Motor neuron (in vitro differentiated cells): ENCODE measurements around the gene DEDD. TPM values are rescaled to one million over a fixed set of nuclear protein-coding genes. Genes with fewer than 3 reads are reported as not detected.

Source experiments
- ATAC-seq, 8 experiments: fragments of 200-7000 bp; cut with Tn5 transposase; replicated peaks in 6 of 8; 2 replicates each; pipeline ENCODE4 v1.8.0; 2021; ENCODE audit warnings: mild to moderate bottlenecking in 8 of 8, moderate library complexity in 8 of 8
- H3K27ac ChIP-seq, 2 donors: fragments of 250-450 bp; sonication (Bioruptor Pico); 2 replicates each; pipeline ENCODE4 v1.9.0; 2021; ENCODE audit warnings: antibody characterized with exemption in 2 of 2, mild to moderate bottlenecking in 2 of 2, moderate library complexity in 1 of 2
- H3K4me1 ChIP-seq, 2 donors: fragments of 250-450 bp; sonication (Bioruptor Pico); replicated peaks in 1 of 2; 2 replicates each; pipeline ENCODE4 v1.6.1; 2021; ENCODE audit warnings: antibody characterized with exemption in 2 of 2, mild to moderate bottlenecking in 2 of 2, moderate library complexity in 1 of 2
- H3K4me3 ChIP-seq, 5 donors: fragments of 250-450 bp; sonication (Bioruptor Pico); 2 replicates each; pipeline ENCODE4 v1.9.0; 2021; ENCODE audit warnings: antibody characterized with exemption in 5 of 5, mild to moderate bottlenecking in 5 of 5, moderate library complexity in 4 of 5
- WGBS, 10 experiments: fragments of 450-650 bp; shearing (Covaris generic); methylation state at CpG; one replicate each; pipeline ENCODE4 v1.0.0; 2022; 5-methylcytosine and 5-hydroxymethylcytosine counted together
- in situ Hi-C, 9 experiments: fragments of 400-800 bp; cut with MboI; loops; one replicate each; pipeline ENCODE4 v1.15.0; 2021; ENCODE audit warnings: low sequenced_read_pairs in 9 of 9, low pct_unique_long_range_greater_than_20kb in 2 of 9; ENCODE audit not compliant: unreplicated experiment in 9 of 9
- total RNA-seq, 8 experiments: library from RNA; unstranded; fragments of 300-600 nt; gene quantifications; 2 replicates each; pipeline versions ENCODE4 v1.2.3 to v1.2.4, GENCODE V29; 2022

Gene DEDD
- total RNA-seq, 8 experiments from 2014 or later, result 12.6 to 34.4 (median 23.0) TPM

GRCh38 chr1:161085165-161085564, 47.3 kb downstream of the DEDD start:
- in situ Hi-C loops, result loop anchor here in 1 of 9 experiments (25.0 kb wide), 1 partner anchor 98 kb away; no protein-coding TSS in a partner anchor
- H3K4me3 ChIP-seq, result no peak overlapping the region
- ATAC-seq, result no peak
- no peak overlapping the region for H3K27ac ChIP-seq
- 50% methylated on average over 1 of the region's 2 CpGs; no CpG with 5 or more reads in 9 of the 10 experiments for WGBS, 10 experiments
- H3K4me1 ChIP-seq, result peaks cover 5 to 19% of the 10 kb centered on the region in 2 donors

GRCh38 chr1:161084597-161084988, 47.9 kb downstream of the DEDD start:
- in situ Hi-C loops, result loop anchor here in 1 of 9 experiments (25.0 kb wide), 1 partner anchor 97 kb away; no protein-coding TSS in a partner anchor
- peaks cover 5 to 19% of the 10 kb centered on the region in 2 donors for H3K4me1 ChIP-seq
- 80 to 88% methylated on average over 1 of the region's 1 CpG; no CpG with 5 or more reads in 8 of the 10 experiments for WGBS, 10 experiments
- ATAC-seq, result no peak
- H3K27ac ChIP-seq, result no peak overlapping the region
- H3K4me3 ChIP-seq, result no peak overlapping the region

- H3K27ac ChIP-seq, result peak overlapping the region in 1 of 2 donors; percentile 75
- ATAC-seq, result no peak
- no peak overlapping the region for H3K4me3 ChIP-seq
- 47 to 96% (median 94%) methylated on average over 2 to 8 of the region's 10 CpGs; no CpG with 5 or more reads in 3 of the 10 experiments for WGBS, 10 experiments
- peaks cover 5 to 19% of the 10 kb centered on the region in 2 donors for H3K4me1 ChIP-seq
- in situ Hi-C loops, result loop anchor here in 1 of 9 experiments (25.0 kb wide), 1 partner anchor 97 kb away; no protein-coding TSS in a partner anchor
Measured at GRCh38 chr1:161083748-161084596, 48.5 kb downstream of the DEDD start.

GRCh38 chr1:161082996-161083747, 49.3 kb downstream of the DEDD start:
- in situ Hi-C loops, result loop anchor here in 1 of 9 experiments (25.0 kb wide), 1 partner anchor 96 kb away; no protein-coding TSS in a partner anchor
- Histone ChIP-seq H3K27ac (peak overlapping the region in 1 of 2 donors; percentile 75), H3K4me1 (peaks cover 5 to 19% of the 10 kb centered on the region in 2 donors), H3K4me3 (no peak overlapping the region)
- WGBS, 10 experiments, result 20 to 100% (median 73%) methylated on average over 1 to 6 of the region's 8 CpGs; no CpG with 5 or more reads in 5 of the 10 experiments
- peak; percentile 77 to 97 (median 96) for ATAC-seq

GRCh38 chr1:161082483-161082882, 50.0 kb downstream of the DEDD start:
- Histone ChIP-seq H3K4me3 (no peak overlapping the region), H3K27ac (no peak overlapping the region), H3K4me1 (peaks cover 5 to 19% of the 10 kb centered on the region in 2 donors)
- WGBS, 10 experiments, result 40 to 100% (median 89%) methylated on average over 1 to 2 of the region's 2 CpGs; no CpG with 5 or more reads in 5 of the 10 experiments
- in situ Hi-C loops, result loop anchor here in 1 of 9 experiments (25.0 kb wide), 1 partner anchor 95 kb away; no protein-coding TSS in a partner anchor
- no peak for ATAC-seq

GRCh38 chr1:161081519-161081918, 50.9 kb downstream of the DEDD start:
- in situ Hi-C loops, result loop anchor here in 1 of 9 experiments (25.0 kb wide), 1 partner anchor 94 kb away; no protein-coding TSS in a partner anchor
- no peak overlapping the region for H3K4me3 ChIP-seq
- WGBS, 10 experiments, result 78 to 86% (median 80%) methylated on average over 1 to 5 of the region's 5 CpGs; no CpG with 5 or more reads in 7 of the 10 experiments
- H3K27ac ChIP-seq, result no peak overlapping the region
- no peak for ATAC-seq
- peaks cover 5 to 19% of the 10 kb centered on the region in 2 donors for H3K4me1 ChIP-seq

GRCh38 chr1:161080441-161081405, 51.7 kb downstream of the DEDD start:
- H3K27ac ChIP-seq, result no peak overlapping the region
- peaks cover 5 to 19% of the 10 kb centered on the region in 2 donors for H3K4me1 ChIP-seq
- ATAC-seq, result peak in 3 of 8 experiments; percentile 7 to 37 (median 22)
- in situ Hi-C loops, result loop anchor here in 1 of 9 experiments (25.0 kb wide), 1 partner anchor 93 kb away; no protein-coding TSS in a partner anchor
- WGBS, 10 experiments, result 20 to 53% (median 44%) methylated on average over 1 to 5 of the region's 5 CpGs; no CpG with 5 or more reads in 2 of the 10 experiments
- no peak overlapping the region for H3K4me3 ChIP-seq

GRCh38 chr1:161079436-161080110, 52.9 kb downstream of the DEDD start:
- ATAC-seq, result no peak
- H3K4me1 ChIP-seq, result peaks cover 5 to 18% of the 10 kb centered on the region in 2 donors
- in situ Hi-C loops, result loop anchor here in 1 of 9 experiments (25.0 kb wide), 1 partner anchor 92 kb away; no protein-coding TSS in a partner anchor
- WGBS, 10 experiments, result 83 to 98% (median 95%) methylated on average over 1 to 18 of the region's 41 CpGs; no CpG with 5 or more reads in 5 of the 10 experiments
- H3K27ac ChIP-seq, result no peak overlapping the region
- H3K4me3 ChIP-seq, result no peak overlapping the region

- Histone ChIP-seq H3K4me3 (no peak overlapping the region), H3K27ac (no peak overlapping the region), H3K4me1 (peaks cover 0 to 4% of the 10 kb centered on the region in 2 donors)
- no peak for ATAC-seq
- in situ Hi-C loops, result loop anchor here in 1 of 9 experiments (25.0 kb wide), 1 partner anchor 90 kb away; no protein-coding TSS in a partner anchor
- WGBS, 10 experiments, result 65 to 100% (median 89%) methylated on average over 1 to 5 of the region's 9 CpGs; no CpG with 5 or more reads in 4 of the 10 experiments
Measured at GRCh38 chr1:161077426-161077825, 55.0 kb downstream of the DEDD start.

GRCh38 chr1:161076410-161076809, 56.1 kb downstream of the DEDD start:
- ATAC-seq, result peak in 1 of 8 experiments; percentile 2
- in situ Hi-C loops, result loop anchor here in 1 of 9 experiments (25.0 kb wide), 1 partner anchor 89 kb away; no protein-coding TSS in a partner anchor

More at GRCh38 chr1:161076410-161076809, 56.1 kb downstream of the DEDD start:
- Histone ChIP-seq H3K27ac (no peak overlapping the region), H3K4me3 (no peak overlapping the region), H3K4me1 (peaks cover 0 to 4% of the 10 kb centered on the region in 2 donors)
